Measurements from ENCODE around the gene CCND1.

- TF ChIP-seq CTCF (IDR thresholded peaks at IDR 0.05) (no peak), POLR2A (IDR thresholded peaks at IDR 0.05) (no peak)
Measured at GRCh38 chr11:69637198-69637940, 3.6 kb upstream of the CCND1 start.

Data from right lobe of liver (tissue), 4 donors.